Type B pancreatic cell (in vitro differentiated cells): ENCODE results near the gene RAG2. TPM values are rescaled to one million over a fixed set of nuclear protein-coding genes. Genes with fewer than 3 reads are reported as not detected.

ENCODE experiments used
- DNase-seq: peaks from one replicate; pipeline ENCODE4 v3.0.0; 2021; ENCODE audit warnings: mixed read lengths; ENCODE audit not compliant: unreplicated experiment; ENCODE audit errors: extremely low spot score
- H3K27ac Mint-ChIP-seq: 2 replicates; pipeline ENCODE4 v1.8.0; 2021; ENCODE audit warnings: mild to moderate bottlenecking, mixed read lengths
- H3K27me3 Mint-ChIP-seq: 2 replicates; pipeline ENCODE4 v1.8.0; 2021; ENCODE audit warnings: mixed read lengths
- H3K36me3 Mint-ChIP-seq: 2 replicates; pipeline ENCODE4 v1.8.0; 2021; ENCODE audit warnings: mixed read lengths
- H3K4me1 Mint-ChIP-seq: one replicate; pipeline ENCODE4 v1.8.0; 2021; ENCODE audit warnings: mixed read lengths; ENCODE audit not compliant: unreplicated experiment
- H3K4me3 Mint-ChIP-seq: 2 replicates; pipeline ENCODE4 v1.8.0; 2021; ENCODE audit warnings: mild to moderate bottlenecking, mixed read lengths
- H3K9me3 Mint-ChIP-seq: 2 replicates; pipeline ENCODE4 v1.8.0; 2021; ENCODE audit warnings: mixed read lengths
- CTCF ChIP-seq: fragments of 200-600 bp; sonication (generic); conservative IDR thresholded peaks from 2 replicates; pipeline ENCODE4 v1.5.0; 2021; ENCODE audit warnings: antibody characterized with exemption, mild to moderate bottlenecking
- long read RNA-seq: library from polyadenylated mRNA; unstranded; transcript quantifications from one replicate; pipeline ENCODE4 v2.0.0, GENCODE V29; 2020
- total RNA-seq: library from RNA; stranded (reverse); gene quantifications from 2 replicates; pipeline ENCODE4 v1.2.1, GENCODE V29; 2021; ENCODE audit warnings: low replicate concordance

RAG2 gene
- 0.14 TPM in 1 of 2 replicates, not detected in the other for total RNA-seq
- long read RNA-seq, partial matches to known transcripts, result 0 of 1 reads
- long read RNA-seq, other reads (novel, unspliced or antisense), result 0 of 1 reads

GRCh38 chr11:36598051-36598450, at the start of gene RAG2:
RAG2 (minus strand) TSS chr11:36598236; CDS start chr11:36594168, 4,068 bp downstream.
- no peak for DNase-seq
- no peak for TF ChIP-seq CTCF
- Mint-ChIP-seq H3K4me3 (no peak within 1 kb of the TSS), H3K9me3 (no peaks in the 10 kb centered on the region), H3K36me3 (no peaks in the 10 kb centered on the region), H3K4me1 (peaks cover 8% of the 10 kb centered on the region), H3K27ac (no peak within 1 kb of the TSS), H3K27me3 (peaks cover 2% of the 10 kb centered on the region)

GRCh38 chr11:36638556-36638955, 40.5 kb upstream of the RAG2 start:
- Mint-ChIP-seq H3K27me3 (no peaks in the 10 kb centered on the region), H3K4me3 (no peak overlapping the region), H3K36me3 (peaks cover 45% of the 10 kb centered on the region), H3K27ac (no peak overlapping the region), H3K9me3 (no peaks in the 10 kb centered on the region), H3K4me1 (no peaks in the 10 kb centered on the region)
- TF ChIP-seq CTCF, result no peak
- DNase-seq, result no peak

- Mint-ChIP-seq H3K27ac (no peak overlapping the region), H3K4me1 (no peaks in the 10 kb centered on the region), H3K4me3 (no peak overlapping the region), H3K36me3 (peaks cover 34% of the 10 kb centered on the region), H3K27me3 (no peaks in the 10 kb centered on the region), H3K9me3 (no peaks in the 10 kb centered on the region)
- no peak for TF ChIP-seq CTCF
- DNase-seq, result no peak
These were observed 37.2 kb upstream of the RAG2 start for GRCh38 chr11:36635066-36635862.

GRCh38 chr11:36631774-36632173, 33.7 kb upstream of the RAG2 start:
- Mint-ChIP-seq H3K36me3 (peaks cover 19% of the 10 kb centered on the region), H3K27me3 (no peaks in the 10 kb centered on the region), H3K4me3 (no peak overlapping the region), H3K27ac (no peak overlapping the region), H3K9me3 (no peaks in the 10 kb centered on the region), H3K4me1 (peaks cover 15% of the 10 kb centered on the region)
- DNase-seq, result no peak
- TF ChIP-seq CTCF, result no peak

- H3K4me3 Mint-ChIP-seq, result peak overlapping the region; percentile 39
These were observed 30.8 kb upstream of the RAG2 start for GRCh38 chr11:36628765-36629244.

More at GRCh38 chr11:36628765-36629244, 30.8 kb upstream of the RAG2 start:
- Mint-ChIP-seq H3K27ac (peak overlapping the region; percentile 22), H3K27me3 (no peaks in the 10 kb centered on the region), H3K4me1 (peaks cover 15% of the 10 kb centered on the region), H3K9me3 (no peaks in the 10 kb centered on the region), H3K36me3 (peaks cover 2% of the 10 kb centered on the region)
- no peak for DNase-seq
- TF ChIP-seq CTCF, result no peak
